ENCODE measurements around the gene MYOM1.
"Not testable (repeated sequence)": the region's sequence is repeated elsewhere in the genome, so short reads cannot be mapped to it uniquely, and the experiment has no call there.

MYOM1 gene

DNA sequence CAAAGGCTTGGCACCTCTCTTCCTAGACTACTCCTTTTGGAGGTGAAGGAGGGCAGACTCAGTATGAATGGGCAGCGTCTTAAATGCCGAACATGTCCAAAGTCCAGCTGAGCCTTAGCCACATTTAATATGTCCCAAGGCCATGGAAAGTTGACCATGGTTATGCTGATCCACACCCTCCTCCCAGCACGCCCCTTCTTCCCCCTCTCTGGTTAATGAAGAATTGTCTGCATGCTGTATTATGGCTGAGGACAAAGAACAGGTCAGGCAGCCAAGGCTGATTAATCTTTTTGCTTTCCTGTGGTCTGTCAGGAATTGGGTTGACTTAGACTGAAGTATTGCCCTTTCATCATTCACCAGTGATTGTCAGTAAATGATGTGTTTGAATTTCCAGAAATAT, 5.8 kb upstream of the MYOM1 start:
- Histone ChIP-seq H3K27me3 (ENCODE audit: insufficient read depth, insufficient read length) (no peaks in the 10 kb centered on the region), H3K4me3 (ENCODE audit: insufficient read length, low read depth) (no peak overlapping the region), H3K9me3 (ENCODE audit: insufficient read depth, low read length) (no peaks in the 10 kb centered on the region), H3K9ac (ENCODE audit: insufficient read length, low read depth) (no peak overlapping the region), H3K4me1 (ENCODE audit: insufficient read depth, insufficient read length) (no peaks in the 10 kb centered on the region), H3K36me3 (ENCODE audit: insufficient read depth, insufficient read length, low read length) (no peaks in the 10 kb centered on the region)
- TF ChIP-seq ZNF274 (IDR thresholded peaks at IDR 0.05; ENCODE audit: low read depth, low read length) (no peak), SUZ12 (IDR thresholded peaks at IDR 0.05; ENCODE audit: extremely low read depth, insufficient read depth, insufficient read length) (no peak), YY1 (IDR thresholded peaks at IDR 0.05; ENCODE audit: insufficient read depth, insufficient read length) (no peak)
- no peak for DNase-seq (ENCODE audit: low read depth, low spot score)

DNA sequence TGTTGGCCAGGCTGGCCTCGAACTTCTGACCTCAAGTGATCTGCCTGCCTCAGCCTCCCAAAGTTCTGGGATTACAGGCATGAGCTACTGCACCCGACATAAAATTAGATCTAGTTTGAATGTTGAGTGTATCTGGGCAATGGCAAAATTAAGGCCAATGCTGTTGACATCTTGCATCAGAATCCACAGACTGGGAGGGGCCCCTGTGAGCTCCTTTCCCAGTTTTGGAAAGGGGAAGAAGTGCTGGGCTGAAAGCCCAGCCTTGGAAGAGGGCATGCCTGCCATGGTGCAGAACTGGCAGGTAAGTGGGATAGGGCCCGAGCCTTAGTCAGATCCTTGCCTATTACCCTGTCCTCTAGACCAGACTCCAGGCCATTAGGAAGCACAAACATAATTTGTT, 4.5 kb upstream of the MYOM1 start:
- Histone ChIP-seq H3K4me3 (ENCODE audit: insufficient read length, low read depth) (no peak overlapping the region), H3K4me1 (ENCODE audit: insufficient read depth, insufficient read length) (no peaks in the 10 kb centered on the region), H3K9ac (ENCODE audit: insufficient read length, low read depth) (no peak overlapping the region), H3K36me3 (ENCODE audit: insufficient read depth, insufficient read length, low read length) (no peaks in the 10 kb centered on the region), H3K27me3 (ENCODE audit: insufficient read depth, insufficient read length) (no peaks in the 10 kb centered on the region), H3K9me3 (ENCODE audit: insufficient read depth, low read length) (no peaks in the 10 kb centered on the region)
- DNase-seq (ENCODE audit: low read depth, low spot score), result no peak
- no peak for TF ChIP-seq YY1 (IDR thresholded peaks at IDR 0.05; ENCODE audit: insufficient read depth, insufficient read length)

DNA sequence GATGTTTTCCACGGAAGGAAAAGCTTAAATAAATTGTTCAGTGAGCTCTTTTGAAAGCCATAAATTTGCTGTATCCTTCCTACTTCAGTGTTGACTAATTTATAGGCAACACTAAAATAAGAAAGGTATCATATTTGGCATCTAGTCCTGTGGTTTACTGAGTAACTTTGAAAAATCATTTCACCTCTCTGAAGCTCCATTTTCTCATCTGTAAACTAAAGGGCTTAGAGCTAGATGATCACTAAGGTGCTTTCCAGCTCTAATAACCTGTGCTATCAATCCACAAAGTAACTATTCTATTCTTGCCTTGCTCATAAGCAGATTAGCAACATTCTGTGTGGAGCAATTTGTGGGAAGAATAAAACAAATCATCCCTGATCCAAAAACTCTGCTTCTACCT, 3.6 kb upstream of the MYOM1 start:
- no peaks in the 10 kb centered on the region for H3K9me3 ChIP-seq (ENCODE audit: insufficient read depth, low read length)
- TF ChIP-seq YY1 (IDR thresholded peaks at IDR 0.05; ENCODE audit: insufficient read depth, insufficient read length) (no peak), SUZ12 (IDR thresholded peaks at IDR 0.05; ENCODE audit: extremely low read depth, insufficient read depth, insufficient read length) (no peak), ZNF274 (IDR thresholded peaks at IDR 0.05; ENCODE audit: low read depth, low read length) (no peak)
- no peaks in the 10 kb centered on the region for H3K36me3 ChIP-seq (ENCODE audit: insufficient read depth, insufficient read length, low read length)
- H3K4me1 ChIP-seq (ENCODE audit: insufficient read depth, insufficient read length), result no peaks in the 10 kb centered on the region
- DNase-seq (ENCODE audit: low read depth, low spot score), result no peak
- no peaks in the 10 kb centered on the region for H3K27me3 ChIP-seq (ENCODE audit: insufficient read depth, insufficient read length)
- H3K4me3 ChIP-seq (ENCODE audit: insufficient read length, low read depth), result no peak overlapping the region
- H3K9ac ChIP-seq (ENCODE audit: insufficient read length, low read depth), result no peak overlapping the region

DNA sequence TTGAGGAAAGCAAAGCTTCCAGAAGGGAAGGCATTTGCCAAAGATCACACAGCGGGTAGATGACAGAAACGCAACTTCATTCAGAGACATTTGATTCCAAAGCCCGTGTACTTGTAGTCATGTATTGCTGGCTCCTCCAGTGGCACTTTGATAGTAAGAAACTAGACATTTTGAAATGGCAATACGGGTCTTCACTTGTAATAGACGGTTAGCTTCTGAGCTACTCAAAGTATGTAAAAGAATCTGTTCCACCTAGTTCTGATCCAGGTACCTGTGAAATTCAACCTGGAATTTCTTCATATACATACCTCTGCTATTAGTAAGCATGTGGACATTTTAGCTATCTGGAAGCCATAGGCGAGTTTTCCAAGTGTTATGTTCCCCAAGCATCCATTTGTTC, 1.7 kb upstream of the MYOM1 start:
- no peak overlapping the region for H3K9ac ChIP-seq (ENCODE audit: insufficient read length, low read depth)
- no peaks in the 10 kb centered on the region for H3K36me3 ChIP-seq (ENCODE audit: insufficient read depth, insufficient read length, low read length)
- DNase-seq (ENCODE audit: low read depth, low spot score), result no peak
- H3K4me3 ChIP-seq (ENCODE audit: insufficient read length, low read depth), result no peak overlapping the region
- no peaks in the 10 kb centered on the region for H3K27me3 ChIP-seq (ENCODE audit: insufficient read depth, insufficient read length)
- H3K4me1 ChIP-seq (ENCODE audit: insufficient read depth, insufficient read length), result no peaks in the 10 kb centered on the region
- TF ChIP-seq YY1 (IDR thresholded peaks at IDR 0.05; ENCODE audit: insufficient read depth, insufficient read length) (no peak), ZNF274 (IDR thresholded peaks at IDR 0.05; ENCODE audit: low read depth, low read length) (no peak), SUZ12 (IDR thresholded peaks at IDR 0.05; ENCODE audit: extremely low read depth, insufficient read depth, insufficient read length) (no peak)
- H3K9me3 ChIP-seq (ENCODE audit: insufficient read depth, low read length), result no peaks in the 10 kb centered on the region

DNA sequence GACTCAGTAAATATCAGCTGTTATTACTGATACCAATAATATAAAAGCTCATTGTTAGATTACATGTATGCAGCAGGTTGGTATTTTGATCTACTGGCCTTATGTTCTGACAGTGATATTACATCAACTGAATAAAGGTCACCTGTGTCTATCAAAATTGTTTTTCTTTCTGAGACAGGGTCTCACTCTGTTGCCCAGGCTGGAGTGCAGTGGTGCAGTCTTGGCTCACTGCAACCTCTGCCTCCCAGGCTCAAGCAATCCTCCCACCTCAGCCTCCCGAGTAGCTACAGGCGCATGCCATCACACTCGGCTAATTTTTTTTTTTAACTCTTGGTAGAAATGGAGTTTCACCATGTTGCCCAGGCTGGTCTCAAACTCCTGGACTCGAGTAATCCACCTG, 1.1 kb upstream of the MYOM1 start:
- not testable (repeated sequence) for H3K4me1 ChIP-seq (ENCODE audit: insufficient read depth, insufficient read length); H3K36me3 ChIP-seq (ENCODE audit: insufficient read depth, insufficient read length, low read length); DNase-seq (ENCODE audit: low read depth, low spot score); H3K9me3 ChIP-seq (ENCODE audit: insufficient read depth, low read length); H3K4me3 ChIP-seq (ENCODE audit: insufficient read length, low read depth); H3K27me3 ChIP-seq (ENCODE audit: insufficient read depth, insufficient read length); H3K9ac ChIP-seq (ENCODE audit: insufficient read length, low read depth)

DNA sequence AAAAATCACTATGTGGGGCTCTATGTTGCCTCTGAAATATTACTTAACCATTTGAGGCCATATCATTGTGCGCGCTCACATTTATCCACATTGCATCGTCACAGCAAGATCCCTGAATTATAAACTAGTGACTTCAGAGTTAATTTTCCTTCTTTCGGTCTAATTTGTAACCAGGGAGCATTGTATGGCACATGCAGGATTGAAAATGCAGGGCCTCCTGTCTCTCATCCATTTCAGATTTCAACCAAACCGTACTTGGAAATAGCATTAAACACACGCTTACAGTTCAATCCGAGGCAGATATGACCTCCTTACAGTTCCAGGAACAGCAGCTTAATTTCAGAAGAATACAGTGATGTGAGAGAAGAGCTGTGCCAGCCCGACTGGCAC, 532 bp downstream of the MYOM1 start:
- H3K9me3 ChIP-seq (ENCODE audit: insufficient read depth, low read length), result no peaks in the 10 kb centered on the region
- H3K27me3 ChIP-seq (ENCODE audit: insufficient read depth, insufficient read length), result no peaks in the 10 kb centered on the region
- DNase-seq (ENCODE audit: low read depth, low spot score), result no peak
- no peak overlapping the region for H3K4me3 ChIP-seq (ENCODE audit: insufficient read length, low read depth)
- H3K4me1 ChIP-seq (ENCODE audit: insufficient read depth, insufficient read length), result no peaks in the 10 kb centered on the region
- no peak overlapping the region for H3K9ac ChIP-seq (ENCODE audit: insufficient read length, low read depth)
- TF ChIP-seq SUZ12 (IDR thresholded peaks at IDR 0.05; ENCODE audit: extremely low read depth, insufficient read depth, insufficient read length), result no peak
- no peak for TF ChIP-seq ZNF274 (IDR thresholded peaks at IDR 0.05; ENCODE audit: low read depth, low read length)
- no peaks in the 10 kb centered on the region for H3K36me3 ChIP-seq (ENCODE audit: insufficient read depth, insufficient read length, low read length)

DNA sequence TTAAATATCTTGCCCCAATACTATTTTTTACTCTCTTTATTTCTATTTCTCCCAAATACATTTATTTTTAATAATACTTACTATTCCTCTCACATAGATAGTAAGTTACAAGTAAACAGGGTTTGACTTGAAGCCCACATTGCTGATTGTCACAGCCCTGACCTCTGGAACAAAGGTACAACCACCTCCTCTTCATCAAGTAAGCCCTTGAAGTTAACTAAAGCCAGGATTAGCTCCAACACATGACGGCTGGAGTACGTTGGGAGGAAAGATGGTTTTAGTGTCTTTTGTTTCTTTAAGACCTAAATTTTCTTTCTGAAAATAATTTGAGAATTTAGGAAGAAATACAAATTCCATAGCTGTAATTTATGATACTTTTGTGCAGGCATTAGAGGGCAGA, 949 bp downstream of the MYOM1 start:
- Histone ChIP-seq H3K4me3 (ENCODE audit: insufficient read length, low read depth) (no peak overlapping the region), H3K9ac (ENCODE audit: insufficient read length, low read depth) (no peak overlapping the region), H3K4me1 (ENCODE audit: insufficient read depth, insufficient read length) (no peaks in the 10 kb centered on the region), H3K36me3 (ENCODE audit: insufficient read depth, insufficient read length, low read length) (no peaks in the 10 kb centered on the region), H3K27me3 (ENCODE audit: insufficient read depth, insufficient read length) (no peaks in the 10 kb centered on the region), H3K9me3 (ENCODE audit: insufficient read depth, low read length) (no peaks in the 10 kb centered on the region)
- no peak for DNase-seq (ENCODE audit: low read depth, low spot score)
- TF ChIP-seq SUZ12 (IDR thresholded peaks at IDR 0.05; ENCODE audit: extremely low read depth, insufficient read depth, insufficient read length) (no peak), ZNF274 (IDR thresholded peaks at IDR 0.05; ENCODE audit: low read depth, low read length) (no peak), YY1 (IDR thresholded peaks at IDR 0.05; ENCODE audit: insufficient read depth, insufficient read length) (no peak)

DNA sequence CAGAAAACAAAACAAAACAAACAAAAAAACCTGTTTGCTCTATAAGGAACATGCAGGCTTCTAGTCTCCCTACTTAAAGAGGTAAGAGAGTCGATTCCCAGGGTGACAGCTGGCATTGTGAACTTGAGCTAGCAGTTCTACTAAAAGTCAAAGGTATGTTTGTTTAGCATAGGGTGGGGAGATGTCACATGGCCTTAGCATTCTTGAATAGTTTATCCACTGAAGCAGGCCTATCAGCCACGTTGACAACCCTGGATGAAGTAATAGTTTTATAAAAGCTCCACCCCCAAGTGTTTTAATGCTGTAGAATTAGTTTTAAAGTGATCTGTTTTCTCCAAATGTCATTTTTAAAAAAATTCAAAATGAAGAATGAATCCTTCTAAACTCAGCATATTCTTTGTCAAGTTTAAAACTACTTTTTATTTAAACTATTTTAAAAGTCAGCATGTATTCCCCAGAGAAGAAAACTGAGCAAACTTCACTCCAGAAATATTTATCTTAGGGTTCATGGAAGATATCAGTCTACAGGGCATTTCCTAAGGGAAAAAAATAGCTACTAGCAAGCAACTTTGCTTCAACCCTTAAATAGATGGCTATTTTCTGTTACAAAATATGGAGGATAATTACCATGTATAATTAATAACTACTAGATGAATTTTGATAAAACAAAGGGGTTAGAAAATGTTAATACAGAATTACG, 1.7 kb downstream of the MYOM1 start:
- Histone ChIP-seq H3K4me1 (ENCODE audit: insufficient read depth, insufficient read length) (no peaks in the 10 kb centered on the region), H3K4me3 (ENCODE audit: insufficient read length, low read depth) (no peak overlapping the region), H3K36me3 (ENCODE audit: insufficient read depth, insufficient read length, low read length) (no peaks in the 10 kb centered on the region), H3K9me3 (ENCODE audit: insufficient read depth, low read length) (no peaks in the 10 kb centered on the region), H3K27me3 (ENCODE audit: insufficient read depth, insufficient read length) (no peaks in the 10 kb centered on the region), H3K9ac (ENCODE audit: insufficient read length, low read depth) (no peak overlapping the region)
- DNase-seq (ENCODE audit: low read depth, low spot score), result no peak
- TF ChIP-seq SUZ12 (IDR thresholded peaks at IDR 0.05; ENCODE audit: extremely low read depth, insufficient read depth, insufficient read length), result no peak
